ENCODE measurements around the gene MIER2.

MIER2 gene

DNA sequence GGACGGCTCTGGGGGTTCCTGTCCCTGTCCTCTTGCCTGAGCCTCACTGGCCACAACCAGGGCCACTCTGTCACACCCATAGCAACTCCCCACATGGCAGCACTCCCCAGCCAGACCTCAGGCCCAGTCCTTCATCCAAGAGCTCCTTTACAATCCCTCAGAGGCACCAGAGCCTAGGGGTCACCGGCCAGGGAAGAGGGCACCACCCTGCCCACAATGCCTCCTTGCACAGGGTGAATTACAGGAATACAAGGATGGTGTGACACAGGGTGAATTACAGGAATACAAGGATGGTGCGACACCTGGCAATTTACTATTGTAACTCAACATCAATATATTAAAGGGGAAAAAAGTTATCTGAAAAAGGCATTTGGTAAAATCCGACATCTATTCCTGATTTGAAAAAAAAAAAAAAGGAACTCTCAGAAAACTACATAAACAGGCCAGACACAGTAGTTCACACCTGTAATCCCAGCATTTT lies 16.5 kb downstream of the MIER2 start:
- peaks cover 87% of the 10 kb centered on the region for H3K36me3 ChIP-seq (ENCODE audit: control insufficient read depth, insufficient read depth, low read length)
- no peak overlapping the region for H3K4me3 ChIP-seq (ENCODE audit: low read depth, low read length)
- H3K9me3 ChIP-seq (ENCODE audit: control insufficient read depth, insufficient read depth, low read depth, low read length), result peaks cover 26% of the 10 kb centered on the region
- H3K27me3 ChIP-seq (ENCODE audit: control insufficient read depth, insufficient read depth, low read length), result no peaks in the 10 kb centered on the region
- H3K27ac ChIP-seq (ENCODE audit: low read depth, low read length), result no peak overlapping the region
- no peak overlapping the region for H3K9ac ChIP-seq (ENCODE audit: low read length)
- no peaks in the 10 kb centered on the region for H3K4me1 ChIP-seq (ENCODE audit: control insufficient read depth, insufficient read depth, low read length)

DNA sequence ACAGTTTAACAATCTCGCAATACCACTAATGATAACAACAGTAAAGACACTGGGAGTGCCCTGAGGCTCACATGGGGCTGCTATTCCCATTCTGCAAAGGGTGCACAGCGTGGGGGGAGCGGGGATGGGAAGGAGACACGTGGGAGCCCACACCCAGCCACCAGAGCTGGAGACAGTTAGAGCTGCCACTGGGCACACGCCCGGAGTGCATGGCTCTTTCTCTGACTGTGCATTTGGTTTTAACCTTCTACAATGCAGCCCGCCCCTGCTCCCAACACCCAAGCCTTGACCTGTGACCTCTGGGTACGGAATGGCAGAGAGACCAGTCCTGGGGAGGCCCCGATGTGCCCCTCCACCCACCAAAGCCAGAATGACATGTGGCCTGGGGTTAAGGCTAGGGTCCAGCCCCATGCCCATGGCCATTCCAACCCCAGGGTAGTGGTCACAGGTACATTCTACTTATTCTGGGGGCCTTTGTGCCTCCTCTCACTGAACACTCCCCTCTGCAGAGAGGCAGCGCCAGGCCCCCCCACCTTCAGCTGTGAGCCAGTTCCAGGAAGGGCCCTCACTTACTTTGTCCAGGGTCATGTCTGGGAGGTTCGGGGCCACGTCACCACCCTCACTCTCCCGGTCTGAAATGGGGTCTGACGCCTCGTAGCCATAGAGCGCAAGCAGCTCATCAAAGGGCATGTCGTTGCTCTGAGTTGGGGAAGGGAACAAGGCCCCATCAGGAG lies 17.1 kb downstream of the MIER2 start:
- peaks cover 93% of the 10 kb centered on the region for H3K36me3 ChIP-seq (ENCODE audit: control insufficient read depth, insufficient read depth, low read length)
- H3K4me3 ChIP-seq (ENCODE audit: low read depth, low read length), result no peak overlapping the region
- H3K27ac ChIP-seq (ENCODE audit: low read depth, low read length), result no peak overlapping the region
- no peaks in the 10 kb centered on the region for H3K4me1 ChIP-seq (ENCODE audit: control insufficient read depth, insufficient read depth, low read length)
- peaks cover 32% of the 10 kb centered on the region for H3K9me3 ChIP-seq (ENCODE audit: control insufficient read depth, insufficient read depth, low read depth, low read length)
- no peak overlapping the region for H3K9ac ChIP-seq (ENCODE audit: low read length)
- H3K27me3 ChIP-seq (ENCODE audit: control insufficient read depth, insufficient read depth, low read length), result no peaks in the 10 kb centered on the region

- no peaks in the 10 kb centered on the region for H3K4me1 ChIP-seq (ENCODE audit: control insufficient read depth, insufficient read depth, low read length)
- H3K27me3 ChIP-seq (ENCODE audit: control insufficient read depth, insufficient read depth, low read length), result no peaks in the 10 kb centered on the region
Observed at GRCh38 chr19:326871-327270, 17.7 kb downstream of the MIER2 start.

DNA sequence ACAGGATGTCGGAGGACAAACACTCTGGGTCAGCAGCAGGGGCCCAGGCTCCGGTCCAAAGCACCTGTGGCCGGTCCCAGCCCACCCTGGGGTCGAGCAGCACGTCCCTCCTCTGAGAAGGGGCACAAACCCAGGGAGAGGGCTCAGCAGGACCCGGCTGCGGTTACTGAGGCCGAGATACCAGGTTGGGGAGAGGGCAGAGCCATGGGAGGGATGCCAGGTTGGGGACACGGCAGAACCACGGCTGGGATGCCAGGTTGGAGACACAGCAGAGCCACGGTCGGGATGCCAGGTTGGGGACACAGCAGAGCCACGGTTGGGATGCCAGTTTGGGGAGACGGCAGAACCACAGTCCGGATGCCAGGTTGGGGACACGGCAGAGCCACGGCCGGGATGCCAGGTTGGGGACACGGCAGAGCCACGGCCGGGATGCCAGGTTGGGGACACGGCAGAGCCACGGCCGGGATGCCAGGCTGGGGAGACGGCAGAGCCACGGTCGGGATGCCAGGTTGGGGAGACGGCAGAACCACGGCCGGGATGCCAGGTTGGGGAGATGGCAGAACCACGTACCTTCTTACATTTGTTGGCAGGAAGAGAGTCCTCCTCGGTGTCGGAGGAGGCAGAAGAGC lies 18.5 kb downstream of the MIER2 start:
- peaks cover 98% of the 10 kb centered on the region for H3K36me3 ChIP-seq (ENCODE audit: control insufficient read depth, insufficient read depth, low read length)
- no peak overlapping the region for H3K27ac ChIP-seq (ENCODE audit: low read depth, low read length)
- H3K9ac ChIP-seq (ENCODE audit: low read length), result no peak overlapping the region
- no peaks in the 10 kb centered on the region for H3K27me3 ChIP-seq (ENCODE audit: control insufficient read depth, insufficient read depth, low read length)
- H3K4me3 ChIP-seq (ENCODE audit: low read depth, low read length), result no peak overlapping the region
- H3K9me3 ChIP-seq (ENCODE audit: control insufficient read depth, insufficient read depth, low read depth, low read length), result peaks cover 36% of the 10 kb centered on the region
- H3K4me1 ChIP-seq (ENCODE audit: control insufficient read depth, insufficient read depth, low read length), result no peaks in the 10 kb centered on the region

More at GRCh38 chr19:326871-327270, 17.7 kb downstream of the MIER2 start:
- peaks cover 35% of the 10 kb centered on the region for H3K9me3 ChIP-seq (ENCODE audit: control insufficient read depth, insufficient read depth, low read depth, low read length)
- no peak overlapping the region for H3K9ac ChIP-seq (ENCODE audit: low read length)
- no peak overlapping the region for H3K27ac ChIP-seq (ENCODE audit: low read depth, low read length)
- H3K36me3 ChIP-seq (ENCODE audit: control insufficient read depth, insufficient read depth, low read length), result peaks cover 99% of the 10 kb centered on the region
- H3K4me3 ChIP-seq (ENCODE audit: low read depth, low read length), result no peak overlapping the region

DNA sequence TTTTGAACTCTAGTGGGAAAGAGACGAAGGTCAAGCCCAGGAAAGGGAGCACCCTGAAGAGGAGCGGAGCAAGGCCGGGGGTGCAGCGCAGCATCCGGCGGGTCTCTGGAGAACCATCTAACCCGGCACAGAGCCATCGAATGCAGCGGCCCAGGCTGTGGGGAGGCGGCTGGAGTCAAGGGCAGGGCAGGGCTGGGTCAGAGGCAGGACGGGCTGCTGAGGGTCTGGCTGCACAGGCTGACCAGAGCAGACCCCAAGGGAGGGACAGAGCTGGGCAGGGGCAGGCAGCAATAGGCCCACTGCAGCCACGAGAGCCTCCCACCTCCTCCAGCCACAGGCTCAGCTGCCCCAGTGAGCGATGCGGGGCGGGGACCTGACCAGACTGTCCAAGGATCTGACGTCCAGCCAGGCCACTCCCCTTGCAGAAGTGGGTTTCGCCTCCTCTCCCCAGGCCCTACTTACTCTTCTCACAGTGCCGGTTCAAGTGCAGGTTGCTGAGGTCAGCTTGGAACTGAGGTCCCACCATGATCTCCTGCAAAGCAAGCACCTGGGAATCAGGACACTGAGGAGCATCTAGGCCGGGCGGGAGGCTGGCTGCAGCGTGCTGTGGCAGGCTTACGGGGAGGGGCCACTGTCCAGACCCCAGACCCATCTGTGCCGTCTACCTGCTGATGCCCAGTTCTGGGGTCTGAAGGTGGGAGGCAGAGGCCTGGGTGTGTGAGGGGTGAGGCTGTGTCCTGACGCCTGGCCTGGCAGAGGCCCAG lies 19.2 kb downstream of the MIER2 start:
- Histone ChIP-seq H3K9ac (ENCODE audit: low read length) (no peak overlapping the region), H3K27ac (ENCODE audit: low read depth, low read length) (no peak overlapping the region), H3K36me3 (ENCODE audit: control insufficient read depth, insufficient read depth, low read length) (peaks cover 98% of the 10 kb centered on the region), H3K9me3 (ENCODE audit: control insufficient read depth, insufficient read depth, low read depth, low read length) (peaks cover 40% of the 10 kb centered on the region), H3K27me3 (ENCODE audit: control insufficient read depth, insufficient read depth, low read length) (no peaks in the 10 kb centered on the region), H3K4me3 (ENCODE audit: low read depth, low read length) (no peak overlapping the region), H3K4me1 (ENCODE audit: control insufficient read depth, insufficient read depth, low read length) (no peaks in the 10 kb centered on the region)

GRCh38 chr19:324716-325115 lies 19.9 kb downstream of the MIER2 start:
- no peak overlapping the region for H3K27ac ChIP-seq (ENCODE audit: low read depth, low read length)
- H3K9ac ChIP-seq (ENCODE audit: low read length), result no peak overlapping the region
- no peak overlapping the region for H3K4me3 ChIP-seq (ENCODE audit: low read depth, low read length)
- H3K4me1 ChIP-seq (ENCODE audit: control insufficient read depth, insufficient read depth, low read length), result no peaks in the 10 kb centered on the region
- peaks cover 98% of the 10 kb centered on the region for H3K36me3 ChIP-seq (ENCODE audit: control insufficient read depth, insufficient read depth, low read length)
- H3K9me3 ChIP-seq (ENCODE audit: control insufficient read depth, insufficient read depth, low read depth, low read length), result peaks cover 40% of the 10 kb centered on the region
- no peaks in the 10 kb centered on the region for H3K27me3 ChIP-seq (ENCODE audit: control insufficient read depth, insufficient read depth, low read length)

DNA sequence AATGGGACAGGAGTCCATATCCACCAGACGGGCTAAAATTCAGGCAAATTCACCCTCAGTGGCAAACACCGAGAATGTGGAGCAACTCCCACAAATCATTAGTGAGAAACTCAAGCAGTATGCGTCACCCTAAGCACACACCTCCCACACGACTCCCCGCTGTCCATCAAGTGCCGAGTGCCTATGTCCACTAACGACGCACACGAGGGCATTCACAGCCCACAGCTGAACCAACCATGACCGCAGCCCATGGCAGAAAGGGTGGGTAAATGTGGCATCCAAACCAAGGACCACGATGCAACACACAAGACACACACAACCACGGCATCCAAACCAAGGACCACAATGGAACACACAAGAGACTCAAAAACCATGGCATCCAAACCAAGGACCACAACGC lies 22.0 kb downstream of the MIER2 start:
- no peaks in the 10 kb centered on the region for H3K4me1 ChIP-seq (ENCODE audit: control insufficient read depth, insufficient read depth, low read length)
- H3K36me3 ChIP-seq (ENCODE audit: control insufficient read depth, insufficient read depth, low read length), result peaks cover 94% of the 10 kb centered on the region
- H3K9me3 ChIP-seq (ENCODE audit: control insufficient read depth, insufficient read depth, low read depth, low read length), result peaks cover 39% of the 10 kb centered on the region

DNA sequence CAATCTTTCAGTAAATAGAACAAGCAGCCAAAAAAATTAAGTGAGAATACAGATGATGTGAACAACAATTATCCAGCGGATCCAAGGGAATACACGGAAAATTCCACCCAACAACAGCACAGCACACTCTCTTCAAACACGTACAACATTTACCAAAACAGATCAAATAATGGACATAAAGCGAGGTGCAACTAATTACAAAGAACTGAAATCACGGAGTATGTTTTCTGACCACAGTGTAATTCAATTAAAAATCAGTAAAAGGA lies 26.2 kb downstream of the MIER2 start:
- Histone ChIP-seq H3K9ac (ENCODE audit: low read length) (no peak overlapping the region), H3K27me3 (ENCODE audit: control insufficient read depth, insufficient read depth, low read length) (no peaks in the 10 kb centered on the region), H3K27ac (ENCODE audit: low read depth, low read length) (no peak overlapping the region), H3K9me3 (ENCODE audit: control insufficient read depth, insufficient read depth, low read depth, low read length) (peaks cover 34% of the 10 kb centered on the region), H3K4me3 (ENCODE audit: low read depth, low read length) (no peak overlapping the region), H3K36me3 (ENCODE audit: control insufficient read depth, insufficient read depth, low read length) (peaks cover 87% of the 10 kb centered on the region), H3K4me1 (ENCODE audit: control insufficient read depth, insufficient read depth, low read length) (no peaks in the 10 kb centered on the region)

More for the DNA sequence above, 22.0 kb downstream of the MIER2 start:
- Histone ChIP-seq H3K27me3 (ENCODE audit: control insufficient read depth, insufficient read depth, low read length) (no peaks in the 10 kb centered on the region), H3K4me3 (ENCODE audit: low read depth, low read length) (no peak overlapping the region), H3K9ac (ENCODE audit: low read length) (no peak overlapping the region), H3K27ac (ENCODE audit: low read depth, low read length) (no peak overlapping the region)

DNA sequence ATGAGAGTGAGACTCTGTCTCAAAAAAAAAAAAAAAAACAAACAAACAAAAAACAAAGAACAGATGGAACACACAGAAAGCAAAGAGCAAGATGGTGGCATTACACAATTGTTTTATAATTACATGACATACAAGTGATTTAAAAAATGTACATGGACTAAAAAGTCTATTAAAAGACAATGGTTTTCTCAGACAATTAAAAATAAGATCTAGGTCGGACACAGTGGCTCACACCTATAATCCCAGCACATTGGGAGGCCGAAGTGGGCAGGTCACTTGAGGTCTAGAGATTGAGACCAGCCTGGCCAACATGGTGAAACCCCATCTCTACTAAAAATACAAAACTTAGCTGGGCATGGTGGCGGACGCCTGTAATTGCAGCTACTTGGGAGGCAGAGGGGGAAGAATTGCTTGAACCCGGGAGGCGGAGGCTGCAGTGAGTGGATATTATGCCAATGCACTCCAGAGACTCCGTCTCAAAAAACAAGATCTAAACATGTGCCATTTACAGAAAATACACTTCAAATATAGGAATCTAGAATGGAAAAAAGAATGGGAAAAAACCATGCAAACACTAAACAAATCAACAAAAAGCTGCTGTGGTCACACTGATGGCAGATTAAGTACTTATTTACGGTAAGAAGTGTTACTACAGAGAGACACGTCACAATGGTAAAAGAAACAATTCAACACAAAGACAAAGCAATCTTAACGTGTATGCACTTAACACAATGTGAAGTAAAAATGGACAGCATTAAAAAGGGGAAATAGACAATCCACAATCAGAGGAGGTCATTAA lies 26.7 kb downstream of the MIER2 start:
- peaks cover 87% of the 10 kb centered on the region for H3K36me3 ChIP-seq (ENCODE audit: control insufficient read depth, insufficient read depth, low read length)

GRCh38 chr19:315811-316210 lies 28.8 kb downstream of the MIER2 start:
- Histone ChIP-seq H3K36me3 (ENCODE audit: control insufficient read depth, insufficient read depth, low read length) (peaks cover 81% of the 10 kb centered on the region), H3K4me3 (ENCODE audit: low read depth, low read length) (no peak overlapping the region)

More for the DNA sequence above, 26.7 kb downstream of the MIER2 start:
- Histone ChIP-seq H3K9me3 (ENCODE audit: control insufficient read depth, insufficient read depth, low read depth, low read length) (peaks cover 29% of the 10 kb centered on the region), H3K4me3 (ENCODE audit: low read depth, low read length) (no peak overlapping the region), H3K9ac (ENCODE audit: low read length) (no peak overlapping the region), H3K27me3 (ENCODE audit: control insufficient read depth, insufficient read depth, low read length) (no peaks in the 10 kb centered on the region), H3K27ac (ENCODE audit: low read depth, low read length) (no peak overlapping the region), H3K4me1 (ENCODE audit: control insufficient read depth, insufficient read depth, low read length) (no peaks in the 10 kb centered on the region)

More at GRCh38 chr19:315811-316210, 28.8 kb downstream of the MIER2 start:
- Histone ChIP-seq H3K4me1 (ENCODE audit: control insufficient read depth, insufficient read depth, low read length) (no peaks in the 10 kb centered on the region), H3K27ac (ENCODE audit: low read depth, low read length) (no peak overlapping the region), H3K9ac (ENCODE audit: low read length) (no peak overlapping the region), H3K9me3 (ENCODE audit: control insufficient read depth, insufficient read depth, low read depth, low read length) (peaks cover 16% of the 10 kb centered on the region), H3K27me3 (ENCODE audit: control insufficient read depth, insufficient read depth, low read length) (no peaks in the 10 kb centered on the region)
